SW480 (cell line): ENCODE data around the gene KNTC1.
A peak's percentile ranks its signal among the peaks of the same experiment; 100 is the strongest.
"Not testable (repeated sequence)": the region's sequence is repeated elsewhere in the genome, so short reads cannot be mapped to it uniquely, and the experiment has no call there.

ENCODE experiments used
- DNase-seq: peaks from one replicate; pipeline ENCODE4 v3.0.0-alpha.2; 2016; ENCODE audit warnings: low spot score

KNTC1 gene

GRCh38 chr12:122508163-122508562, 18.9 kb upstream of the KNTC1 start:
- no peak for DNase-seq

- DNase-seq: not testable (repeated sequence)
Observed at GRCh38 chr12:122513028-122513427, 14.0 kb upstream of the KNTC1 start.

- DNase-seq: no peak
Observed at GRCh38 chr12:122513660-122514059, 13.4 kb upstream of the KNTC1 start.

- DNase-seq: no peak
Observed at GRCh38 chr12:122515275-122515674, 11.8 kb upstream of the KNTC1 start.

- DNase-seq: no peak
Observed at GRCh38 chr12:122516544-122517361, 10.3 kb upstream of the KNTC1 start.

GRCh38 chr12:122517877-122518276, 9.2 kb upstream of the KNTC1 start:
- DNase-seq: no peak

GRCh38 chr12:122518908-122519307, 8.1 kb upstream of the KNTC1 start:
- no peak for DNase-seq

- no peak for DNase-seq
Observed at GRCh38 chr12:122519418-122519817, 7.6 kb upstream of the KNTC1 start.

GRCh38 chr12:122520676-122521075, 6.4 kb upstream of the KNTC1 start:
- DNase-seq: no peak

GRCh38 chr12:122523280-122523679, 3.8 kb upstream of the KNTC1 start:
- no peak for DNase-seq

GRCh38 chr12:122523846-122524718, 3.0 kb upstream of the KNTC1 start:
- DNase-seq: no peak

GRCh38 chr12:122527478-122527944, 462 bp downstream of the KNTC1 start:
- peak; percentile 40 for DNase-seq

- DNase-seq: no peak
Observed at GRCh38 chr12:122528582-122528981, 1.5 kb downstream of the KNTC1 start.

GRCh38 chr12:122528992-122529391, 1.9 kb downstream of the KNTC1 start:
- no peak for DNase-seq

GRCh38 chr12:122533856-122534255, 6.8 kb downstream of the KNTC1 start:
- no peak for DNase-seq

- no peak for DNase-seq
Observed at GRCh38 chr12:122537021-122537420, 10.0 kb downstream of the KNTC1 start.

GRCh38 chr12:122538496-122538895, 11.4 kb downstream of the KNTC1 start:
- DNase-seq: no peak

GRCh38 chr12:122544537-122544936, 17.5 kb downstream of the KNTC1 start:
- DNase-seq: no peak

- DNase-seq: no peak
Observed at GRCh38 chr12:122545855-122546254, 18.8 kb downstream of the KNTC1 start.

- no peak for DNase-seq
Observed at GRCh38 chr12:122547330-122547729, 20.3 kb downstream of the KNTC1 start.

- no peak for DNase-seq
Observed at GRCh38 chr12:122558745-122559641, 31.9 kb downstream of the KNTC1 start.

GRCh38 chr12:122560138-122560537, 33.1 kb downstream of the KNTC1 start:
- no peak for DNase-seq
